ENCODE results near the gene RUSF1.
"Not testable (repeated sequence)": the region's sequence is repeated elsewhere in the genome, so short reads cannot be mapped to it uniquely, and the experiment has no call there.

Gene RUSF1

GRCh38 chr16:31487720-31488467, 20.3 kb downstream of the RUSF1 start:
- peaks cover 11 to 22% (median 18%) of the 10 kb centered on the region in 4 donors for H3K4me1 ChIP-seq
- peaks cover 0 to 46% of the 10 kb centered on the region in 2 donors for H3K27me3 ChIP-seq
- H3K4me3 ChIP-seq: peak overlapping the region; percentile 37 to 57
- no peak overlapping the region for H3K27ac ChIP-seq
- no peak for DNase-seq
- peaks cover 7 to 34% (median 21%) of the 10 kb centered on the region in 3 donors for H3K36me3 ChIP-seq
- intact Hi-C loops (cut with DNase I; ENCODE audit: low total_unique reads): no loop called here
- TF ChIP-seq CTCF (IDR thresholded peaks at IDR 0.05): no peak
- no peaks in the 10 kb centered on the region for H3K9me3 ChIP-seq

GRCh38 chr16:31487071-31487719, 21.0 kb downstream of the RUSF1 start:
- no peak overlapping the region for H3K27ac ChIP-seq
- H3K4me1 ChIP-seq: peaks cover 11 to 22% (median 18%) of the 10 kb centered on the region in 4 donors
- H3K27me3 ChIP-seq: peaks cover 0 to 46% of the 10 kb centered on the region in 2 donors
- intact Hi-C loops (cut with DNase I; ENCODE audit: low total_unique reads): no loop called here
- H3K36me3 ChIP-seq: peaks cover under 1 to 27% (median 14%) of the 10 kb centered on the region in 3 donors
- H3K4me3 ChIP-seq: peak overlapping the region; percentile 37 to 57
- H3K9me3 ChIP-seq: no peaks in the 10 kb centered on the region
- no peak for TF ChIP-seq CTCF (IDR thresholded peaks at IDR 0.05)
- no peak for DNase-seq

- DNase-seq: no peak
- Histone ChIP-seq H3K27ac (no peak overlapping the region), H3K4me1 (peaks cover 11 to 22% (median 18%) of the 10 kb centered on the region in 4 donors), H3K36me3 (peaks cover 0 to 15% (median 4%) of the 10 kb centered on the region in 3 donors), H3K27me3 (peaks cover 0 to 46% of the 10 kb centered on the region in 2 donors), H3K4me3 (no peak overlapping the region), H3K9me3 (no peaks in the 10 kb centered on the region)
- TF ChIP-seq CTCF (IDR thresholded peaks at IDR 0.05): no peak
- intact Hi-C loops (cut with DNase I; ENCODE audit: low total_unique reads): no loop called here
Measured at GRCh38 chr16:31486045-31486444, 22.1 kb downstream of the RUSF1 start.

- intact Hi-C loops (cut with DNase I; ENCODE audit: low total_unique reads): no loop called here
- Histone ChIP-seq H3K4me1 (peaks cover 11 to 22% (median 19%) of the 10 kb centered on the region in 4 donors), H3K9me3 (no peaks in the 10 kb centered on the region), H3K27ac (no peak overlapping the region), H3K4me3 (no peak overlapping the region), H3K27me3 (peaks cover 0 to 46% of the 10 kb centered on the region in 2 donors), H3K36me3 (peaks cover 0 to 10% (median under 1%) of the 10 kb centered on the region in 3 donors)
- TF ChIP-seq CTCF (IDR thresholded peaks at IDR 0.05): no peak
- DNase-seq: no peak
Measured at GRCh38 chr16:31485571-31485970, 22.6 kb downstream of the RUSF1 start.

- no peak for DNase-seq
- TF ChIP-seq CTCF (IDR thresholded peaks at IDR 0.05): no peak
- Histone ChIP-seq H3K27ac (no peak overlapping the region), H3K4me3 (no peak overlapping the region), H3K36me3 (peaks cover 0 to under 1% (median 0%) of the 10 kb centered on the region in 3 donors), H3K27me3 (peaks cover 0 to 46% of the 10 kb centered on the region in 2 donors), H3K4me1 (peaks cover 11 to 26% (median 19%) of the 10 kb centered on the region in 4 donors), H3K9me3 (no peaks in the 10 kb centered on the region)
- intact Hi-C loops (cut with DNase I; ENCODE audit: low total_unique reads): no loop called here
Measured at GRCh38 chr16:31484491-31485171, 23.6 kb downstream of the RUSF1 start.

GRCh38 chr16:31484048-31484447, 24.1 kb downstream of the RUSF1 start:
- H3K9me3 ChIP-seq; intact Hi-C loops (cut with DNase I; ENCODE audit: low total_unique reads); H3K4me3 ChIP-seq; H3K27ac ChIP-seq; DNase-seq; H3K36me3 ChIP-seq: not testable (repeated sequence)
- H3K4me1 ChIP-seq: peaks cover 11 to 26% (median 19%) of the 10 kb centered on the region in 4 donors
- H3K27me3 ChIP-seq: peaks cover 0 to 43% of the 10 kb centered on the region in 2 donors

All from tibial artery (tissue), 4 donors.